ENCODE results near the gene OR4K1.
"Not testable (repeated sequence)": the region's sequence is repeated elsewhere in the genome, so short reads cannot be mapped to it uniquely, and the experiment has no call there.

OR4K1 gene

GRCh38 chr14:19930617-19931016 is at the start of gene OR4K1:
Gene OR4K1 (plus strand): TSS chr14:19930917. CDS start chr14:19935667, 4,750 bp downstream.
- no peak for DNase-seq

GRCh38 chr14:19895282-19895681 is 35.4 kb upstream of the OR4K1 start:
- no peak for DNase-seq

GRCh38 chr14:19900999-19901398 is 29.7 kb upstream of the OR4K1 start:
- DNase-seq: no peak

GRCh38 chr14:19902409-19902808 is 28.3 kb upstream of the OR4K1 start:
- DNase-seq: no peak

GRCh38 chr14:19906665-19907064 is 24.1 kb upstream of the OR4K1 start:
- no peak for DNase-seq

- DNase-seq: no peak
Observed at GRCh38 chr14:19911114-19911513, 19.6 kb upstream of the OR4K1 start.

GRCh38 chr14:19917243-19917642 is 13.5 kb upstream of the OR4K1 start:
- no peak for DNase-seq

- DNase-seq: no peak
Observed at GRCh38 chr14:19917955-19918518, 12.7 kb upstream of the OR4K1 start.

- no peak for DNase-seq
Observed at GRCh38 chr14:19918553-19919264, 12.0 kb upstream of the OR4K1 start.

- no peak for DNase-seq
Observed at GRCh38 chr14:19920021-19920657, 10.6 kb upstream of the OR4K1 start, which contains the start of gene OR4K5. Gene OR4K5 (plus strand): TSS chr14:19920607. CDS start chr14:19920607, 0 bp downstream.

- DNase-seq: no peak
Observed at GRCh38 chr14:19941668-19942067, 11.0 kb downstream of the OR4K1 start.

- no peak for DNase-seq
Observed at GRCh38 chr14:19947413-19948090, 16.8 kb downstream of the OR4K1 start.

- no peak for DNase-seq
Observed at GRCh38 chr14:19949218-19949617, 18.5 kb downstream of the OR4K1 start.

- DNase-seq: not testable (repeated sequence)
Observed at GRCh38 chr14:19969735-19970134, 39.0 kb downstream of the OR4K1 start.

GRCh38 chr14:19974844-19975243 is 44.1 kb downstream of the OR4K1 start:
- no peak for DNase-seq

- DNase-seq: no peak
Observed at GRCh38 chr14:19975291-19975690, 44.6 kb downstream of the OR4K1 start, which contains the start of gene OR4K15. Gene OR4K15 (plus strand): TSS chr14:19975591. CDS start chr14:19975591, 0 bp downstream.

Data from NCI-H510A (cell line).